GM21723 (cell line): ENCODE data around the gene ZNF385C.

Experiments
- ATAC-seq: cut with Tn5 transposase; IDR thresholded peaks from one replicate; pipeline ENCODE4 v1.9.1; 2021; ENCODE audit warnings: mild to moderate bottlenecking, moderate library complexity; ENCODE audit not compliant: unreplicated experiment

ZNF385C gene

GRCh38 chr17:42126836-42127235, 28.6 kb upstream of the ZNF385C start:
- ATAC-seq, result no peak

GRCh38 chr17:42125565-42125964, 27.3 kb upstream of the ZNF385C start:
- no peak for ATAC-seq

- no peak for ATAC-seq
Observed at GRCh38 chr17:42124256-42124655, 26.0 kb upstream of the ZNF385C start.

- no peak for ATAC-seq
Observed at GRCh38 chr17:42122371-42123303, 24.4 kb upstream of the ZNF385C start, which contains the start of gene HSPB9. TSS of gene HSPB9 (plus strand) at chr17:42122804. CDS start at chr17:42122851, 47 bp downstream.

- no peak for ATAC-seq
Observed at GRCh38 chr17:42120770-42121769, 22.8 kb upstream of the ZNF385C start, which contains the start of gene KAT2A. TSS of gene KAT2A (minus strand) at chr17:42121367. CDS start at chr17:42121304, 63 bp downstream.

GRCh38 chr17:42120161-42120769, 22.0 kb upstream of the ZNF385C start:
- ATAC-seq, result no peak

GRCh38 chr17:42119301-42119700, 21.0 kb upstream of the ZNF385C start:
- ATAC-seq, result no peak

- no peak for ATAC-seq
Observed at GRCh38 chr17:42118545-42118944, 20.3 kb upstream of the ZNF385C start.

- ATAC-seq, result no peak
Observed at GRCh38 chr17:42118126-42118510, 19.8 kb upstream of the ZNF385C start.

GRCh38 chr17:42117397-42118125, 19.3 kb upstream of the ZNF385C start:
- no peak for ATAC-seq

GRCh38 chr17:42116705-42117396, 18.6 kb upstream of the ZNF385C start:
- ATAC-seq, result no peak

GRCh38 chr17:42114118-42114517, 15.8 kb upstream of the ZNF385C start:
- no peak for ATAC-seq

- ATAC-seq, result no peak
Observed at GRCh38 chr17:42113293-42114069, 15.2 kb upstream of the ZNF385C start.

- peak; percentile 65 for ATAC-seq
Observed at GRCh38 chr17:42112552-42113176, 14.4 kb upstream of the ZNF385C start, which contains the start of gene DHX58. TSS of gene DHX58 (minus strand) at chr17:42112714. CDS start at chr17:42111892, 822 bp downstream.

- peak; percentile 2 for ATAC-seq
Observed at GRCh38 chr17:42111871-42112551, 13.7 kb upstream of the ZNF385C start.

GRCh38 chr17:42111265-42111636, 13.0 kb upstream of the ZNF385C start:
- no peak for ATAC-seq
